Measurements from ENCODE around the gene UQCC3.

- no peak for TF ChIP-seq CTCF (IDR thresholded peaks at IDR 0.05; ENCODE audit: low read depth, low read length, poor library complexity, severe bottlenecking)
- TF ChIP-seq EZH2phosphoT487 (IDR thresholded peaks at IDR 0.05; ENCODE audit: borderline replicate concordance, low read length) = no peak
Measured at GRCh38 chr11:62719302-62719978, 48.0 kb downstream of the UQCC3 start.
